ENCODE data around the gene LUZP1. TPM values are rescaled to one million over a fixed set of nuclear protein-coding genes. Genes with fewer than 3 reads are reported as not detected.
A peak's percentile ranks its signal among the peaks of the same experiment; 100 is the strongest.

LUZP1 gene
- total and polyA plus RNA-seq, 10 of the 15 experiments (the other 5 are each of a cell fraction or from before 2014, with no cell fraction given): 11.3 to 28.2 (median 17.3) TPM

GRCh38 chr1:23114424-23115079 lies 54.1 kb downstream of the LUZP1 start:
- in situ Hi-C loops (cut with MboI) (no loop called here), intact Hi-C loops (cut with micrococcal nuclease; ENCODE audit: unreplicated experiment) (no loop called here)
- Histone ChIP-seq H3K4me3 (peak overlapping the region; percentile 9; the same call in 1 of the 2 replicates), H2AFZ (ENCODE audit: control insufficient read depth, low read depth, low read length) (no peak overlapping the region), H4K20me1 (ENCODE audit: control insufficient read depth, insufficient read depth) (no peaks in the 10 kb centered on the region), H3K9ac (ENCODE audit: control insufficient read depth, insufficient read depth, low read length) (no peak overlapping the region), H3K36me3 (ENCODE audit: control insufficient read depth in 2 of 2, insufficient read depth in 2 of 2, low read length in 1 of 2) (no peaks in the 10 kb centered on the region), H3K4me2 (ENCODE audit: control insufficient read depth, insufficient read depth) (peak overlapping the region; percentile 57; the same call in 1 of the 2 replicates), H3K27me3 (replicated peaks in 1 of 2; ENCODE audit: control insufficient read depth in 2 of 2, insufficient read depth in 2 of 2, low read length in 1 of 2) (no peaks in the 10 kb centered on the region), H3K27ac (ENCODE audit: control insufficient read depth, insufficient read depth) (peak overlapping the region; percentile 64), H3K4me1 (ENCODE audit: control insufficient read depth, insufficient read depth, low read length) (peaks cover 54% of the 10 kb centered on the region), H3K9me3 (replicated peaks; ENCODE audit: control insufficient read depth, insufficient read depth, low read length) (no peaks in the 10 kb centered on the region; the same call in 2 of the 3 replicates), H3K79me2 (ENCODE audit: control insufficient read depth, insufficient read depth, low read length) (peaks cover 34% of the 10 kb centered on the region)
- WGBS (ENCODE audit: insufficient coverage, insufficient replicate concordance, low lambda C conversion rate, missing lambda C conversion rate): 84% methylated on average over 6 of the region's 6 CpGs
- ChIA-PET SMC1A (ENCODE audit: uncharacterized antibody, unreplicated experiment) (interaction anchor here (0.7 to 17.6 kb wide), 8 partner anchors 9 to 65 kb away, joined by 3 to 199 read pairs (median 4); no protein-coding TSS in a partner anchor), POLR2A (interaction anchor here (0.6 to 1.5 kb wide), 5 partner anchors 12 to 1832 kb away, joined by 3 to 7 read pairs (median 4); no protein-coding TSS in a partner anchor), CTCF (interaction anchor here (1.2 to 10.5 kb wide), 3 partner anchors 8 to 70 kb away, joined by 3 to 93 read pairs (median 6); no protein-coding TSS in a partner anchor), RAD21 (ENCODE audit: unreplicated experiment) (interaction anchor here (0.7 to 8.0 kb wide), 7 partner anchors 10 to 69 kb away, joined by 3 to 66 read pairs (median 4); no protein-coding TSS in a partner anchor)
- DNase-seq (ENCODE audit: low read depth, low spot score): no peak
- BruUV-seq (replicated peaks): no TSS peak
- peak; percentile 59 for ATAC-seq
- FAIRE-seq: no peak
- TF ChIP-seq IKZF1 (conservative IDR thresholded peaks at IDR 0.05) (no peak), BCLAF1 (IDR thresholded peaks at IDR 0.05) (no peak), EED (IDR thresholded peaks at IDR 0.05; ENCODE audit: low read depth) (peak; percentile 25; the same call in 1 of the 2 replicates), ZNF24 (IDR thresholded peaks at IDR 0.05) (no peak), SPI1 (IDR thresholded peaks at IDR 0.05; ENCODE audit: borderline replicate concordance, insufficient read depth, low read depth, low read length) (peak; percentile 29; the same call in 1 of the 2 replicates), BRCA1 (IDR thresholded peaks at IDR 0.05; ENCODE audit: low read depth, low read length) (no peak), NFYB (IDR thresholded peaks at IDR 0.05; ENCODE audit: insufficient read depth, low read depth, low read length) (0 out of 2 replicates have a peak, but pooled peaks have one; percentile 43)

Data from GM12878 (cell line).